Heart left ventricle (tissue), 13 donors: ENCODE results near the gene TM2D1.

Source experiments
- CTCF ChIP-seq, 12 donors: fragments of 200-600 bp; sonication (generic) in 4 of 12; IDR thresholded peaks; one replicate each; pipeline versions ENCODE4 v1.5.0 to v1.8.0; 2018 to 2022; ENCODE audit warnings: antibody characterized with exemption in 12 of 12, mild to moderate bottlenecking in 5 of 12
- POLR2A ChIP-seq, 2 donors: fragments of 450-650 bp; IDR thresholded peaks; one replicate each; pipeline ENCODE4 v1.6.1; 2017; ENCODE audit warnings: antibody characterized with exemption in 2 of 2, mild to moderate bottlenecking in 2 of 2, moderate library complexity in 2 of 2
- donor health status: ischemic (EF 13 %, LVEDD 7.1; RV severe dilation, severe dysfunction).
- donor health status: DM: no; HTN: yes; CAD: no.
- donor health status: DM: no; HTN: no; CAD: no.
- donor health status: ischemic (EF 25% LVEDD 6.9; RV normal size, moderate dysfunction).
- donor health status: ischemic (EF 25% LVEDD 5.7; RV mildly dilated, moderate dysfunction).
- donor health status: ischemic (EF 35%, LVEDD 5.7; RV mildly dilated, moderate dysfunction).
- donor health status: nonischemic (EF 11% LVEDD 7.7; RV severe dilation, severe dysfunction).
- donor health status: DM: yes; HTN: yes; CAD: no.
- donor health status: PGD.
- donor health status: ischemic (EF 29% LVEDD 5.4; RV normal size, mild dysfunction).
- donor health status: nonischemic (EF 23%, LVEDD 6.1; RV moderate dilation, normal function).

GRCh38 chr1:61754545-61754944 is 29.6 kb upstream of the TM2D1 start:
- no peak for TF ChIP-seq CTCF (IDR thresholded peaks at IDR 0.05)
- TF ChIP-seq POLR2A (IDR thresholded peaks at IDR 0.05), result no peak
